SK-N-SH (cell line): Measurements from ENCODE around the gene TMEM132D. TPM values are rescaled to one million over a fixed set of nuclear protein-coding genes. Genes with fewer than 3 reads are reported as not detected.

Experiments used
- CTCF ChIA-PET: fragments of 300-600, 350-600 bp; formaldehyde crosslinking; extraction: SDS; loops from one replicate; lab custom pipeline; 2021; lab: Yijun Ruan, JAX
- POLR2A ChIA-PET: fragments of 350-600 bp; sonication (Branson Sonifier 250); formaldehyde crosslinking; extraction: SDS; loops from one replicate; lab custom pipeline; 2020; ENCODE audit warnings: antibody characterized with exemption, inconsistent platforms; lab: Yijun Ruan, JAX
- DNase-seq: peaks from one replicate; pipeline ENCODE4 v3.0.0; 2012
- H2AFZ ChIP-seq: fragments of 200-600 bp; sonication (generic); 2 replicates; pipeline ENCODE4 v1.8.1; 2016; ENCODE audit warnings: antibody characterized with exemption, mild to moderate bottlenecking, low read depth
- H3F3A ChIP-seq: fragments of 200-600 bp; sonication (generic); replicated peaks from 2 replicates; pipeline ENCODE3; 2016; ENCODE audit warnings: antibody characterized with exemption, mild to moderate bottlenecking; ENCODE audit not compliant: insufficient read depth
- H3K27ac ChIP-seq, 2 experiments: fragments of 200-500 bp in 1 of 2; fragments of 200-600 bp in 1 of 2; sonication (Bioruptor generic) in 1 of 2; sonication (generic), shearing (Covaris generic) in 1 of 2; 2 replicates each; pipeline versions ENCODE4 v1.5.1 to v1.6.1; 2014 to 2016; ENCODE audit warnings: low read depth in 2 of 2, inconsistent platforms in 1 of 2, low read length in 1 of 2, mild to moderate bottlenecking in 1 of 2, mixed read lengths in 1 of 2
- H3K27me3 ChIP-seq: fragments of 200-600 bp; sonication (generic), shearing (Covaris generic); 2 replicates; pipeline ENCODE4 v1.6.1; 2016; ENCODE audit warnings: mixed run types; ENCODE audit not compliant: insufficient read depth
- H3K36me3 ChIP-seq, 2 experiments: fragments of 200-500 bp in 1 of 2; fragments of 200-600 bp in 1 of 2; sonication (Bioruptor generic) in 1 of 2; sonication (generic) in 1 of 2; replicated peaks in 1 of 2; 2 replicates each; pipeline versions ENCODE3 to v1.5.1; 2014 to 2016; ENCODE audit warnings: low read length in 1 of 2, mild to moderate bottlenecking in 1 of 2; ENCODE audit not compliant: insufficient read depth in 2 of 2, control insufficient read depth in 1 of 2
- H3K4me1 ChIP-seq, 2 experiments: fragments of 200-500 bp in 1 of 2; fragments of 200-600 bp in 1 of 2; sonication (Bioruptor generic) in 1 of 2; sonication (generic), shearing (Covaris generic) in 1 of 2; 2 replicates each; pipeline versions ENCODE4 v1.5.1 to v1.6.1; 2014 to 2016; ENCODE audit warnings: low read depth in 1 of 2, low read length in 1 of 2, mixed run types in 1 of 2; ENCODE audit not compliant: insufficient read depth in 2 of 2, control insufficient read depth in 1 of 2
- H3K4me2 ChIP-seq: fragments of 200-600 bp; sonication (generic), shearing (Covaris generic); 2 replicates; pipeline ENCODE4 v1.6.1; 2017; ENCODE audit warnings: mixed run types
- H3K4me3 ChIP-seq, 2 experiments: fragments of 200-500 bp in 1 of 2; fragments of 200-600 bp in 1 of 2; sonication (Bioruptor generic) in 1 of 2; sonication (generic), shearing (Covaris generic) in 1 of 2; 2 replicates each; pipeline versions ENCODE4 v1.5.1 to v1.8.1; 2014 to 2016; ENCODE audit warnings: low read depth in 2 of 2, inconsistent platforms in 1 of 2, low read length in 1 of 2, mild to moderate bottlenecking in 1 of 2, mixed read lengths in 1 of 2, moderate library complexity in 1 of 2
- H3K79me2 ChIP-seq: fragments of 200-600 bp; sonication (generic); 2 replicates; pipeline ENCODE4 v1.8.1; 2017; ENCODE audit warnings: mild to moderate bottlenecking; ENCODE audit not compliant: insufficient read depth
- H3K9ac ChIP-seq: fragments of 200-600 bp; sonication (generic); 2 replicates; pipeline ENCODE4 v1.6.1; 2017; ENCODE audit warnings: mixed run types
- H3K9me2 ChIP-seq: fragments of 200-600 bp; sonication (generic); 2 replicates; pipeline ENCODE4 v1.6.1; 2017; ENCODE audit warnings: mixed run types
- H3K9me3 ChIP-seq: fragments of 200-600 bp; sonication (generic); 2 replicates; pipeline ENCODE4 v1.6.1; 2017; ENCODE audit warnings: mixed run types, mild to moderate bottlenecking, moderate library complexity
- H4K20me1 ChIP-seq: fragments of 200-600 bp; sonication (generic); 2 replicates; pipeline ENCODE4 v1.6.1; 2017; ENCODE audit warnings: mild to moderate bottlenecking, mixed run types; ENCODE audit not compliant: insufficient read depth
- FOSL2 ChIP-seq: IDR thresholded peaks from 2 replicates; pipeline ENCODE4 v1.4.0; 2012; ENCODE audit warnings: low read depth, mild to moderate bottlenecking, moderate library complexity, borderline replicate concordance
- GABPA ChIP-seq: IDR thresholded peaks from 2 replicates; pipeline ENCODE4 v1.4.0; 2012; ENCODE audit warnings: low read depth, mild to moderate bottlenecking
- JUND ChIP-seq: IDR thresholded peaks from 2 replicates; pipeline ENCODE4 v1.4.0; 2012
- MEF2A ChIP-seq: IDR thresholded peaks from 2 replicates; pipeline ENCODE4 v1.4.0; 2012; ENCODE audit warnings: low read depth, borderline replicate concordance
- NFIC ChIP-seq: IDR thresholded peaks from 2 replicates; pipeline ENCODE4 v1.4.0; 2012; ENCODE audit warnings: borderline replicate concordance
- PBX3 ChIP-seq: IDR thresholded peaks from 2 replicates; pipeline ENCODE4; 2012
- REST ChIP-seq: IDR thresholded peaks from 2 replicates; pipeline ENCODE4 v1.6.1; 2012; ENCODE audit warnings: mild to moderate bottlenecking, low read depth, low read length, moderate library complexity
- RFX5 ChIP-seq: IDR thresholded peaks from 2 replicates; pipeline ENCODE4 v1.6.1; 2012; ENCODE audit warnings: mild to moderate bottlenecking, improper control_type of control experiment, low read length
- TCF12 ChIP-seq: IDR thresholded peaks from 2 replicates; pipeline ENCODE4 v1.4.0; 2012
- USF1 ChIP-seq: IDR thresholded peaks from 2 replicates; pipeline ENCODE4 v1.4.0; 2012; ENCODE audit warnings: low read depth, borderline replicate concordance
- USF2 ChIP-seq: fragments of 150-350 bp; IDR thresholded peaks from 2 replicates; pipeline ENCODE4 v1.6.1; 2017; ENCODE audit warnings: antibody characterized with exemption, low read length, low read depth, borderline replicate concordance
- ZBTB33 ChIP-seq: IDR thresholded peaks from 2 replicates; pipeline ENCODE4 v1.4.0; 2012; ENCODE audit warnings: low read depth, borderline replicate concordance
- WGBS: methylation state at CpG from one replicate; pipeline ENCODE4 v1.1.6; 2017; ENCODE audit warnings: low lambda C conversion rate; 5-methylcytosine and 5-hydroxymethylcytosine counted together
- polyA plus RNA-seq, 3 experiments: library from polyadenylated mRNA; depleted of rRNA; stranded (reverse); fragments of >200 nt; gene quantifications; 2 replicates each; pipeline ENCODE4 v1.2.3, GENCODE V29; 2012

The TMEM132D gene
- polyA plus RNA-seq, 1 of the 3 experiments (the other 2 are of a cell fraction) = not detected

GRCh38 chr12:129530517-129530916, 373.3 kb downstream of the TMEM132D start:
- Histone ChIP-seq H3F3A (no peaks in the 10 kb centered on the region), H3K4me3 (no peak overlapping the region), H3K4me1 (no peaks in the 10 kb centered on the region), H3K9me3 (no peaks in the 10 kb centered on the region), H3K9me2 (no peaks in the 10 kb centered on the region), H3K9ac (no peak overlapping the region), H3K36me3 (no peaks in the 10 kb centered on the region), H3K79me2 (no peaks in the 10 kb centered on the region), H4K20me1 (no peaks in the 10 kb centered on the region), H3K4me2 (no peak overlapping the region), H3K27ac (no peak overlapping the region), H2AFZ (no peak overlapping the region), H3K27me3 (no peaks in the 10 kb centered on the region)
- POLR2A ChIA-PET = no interaction called here
- TF ChIP-seq ZBTB33 (no peak), USF2 (no peak), JUND (no peak), MEF2A (no peak), PBX3 (no peak), NFIC (no peak), RFX5 (no peak), REST (no peak), TCF12 (no peak), GABPA (no peak), FOSL2 (no peak), USF1 (no peak)
- no peak for DNase-seq
- CTCF ChIA-PET = no interaction called here
- WGBS = 45% methylated on average over 6 of the region's 6 CpGs
